ENCODE measurements around the gene SPDYE3.
"Not testable (repeated sequence)": the region's sequence is repeated elsewhere in the genome, so short reads cannot be mapped to it uniquely, and the experiment has no call there.

The SPDYE3 gene

GRCh38 chr7:100288258-100288657 is 19.2 kb upstream of the SPDYE3 start:
- DNase-seq = not testable (repeated sequence)

- not testable (repeated sequence) for DNase-seq
Observed at GRCh38 chr7:100292162-100292561, 15.3 kb upstream of the SPDYE3 start.

GRCh38 chr7:100295269-100295668 is 12.2 kb upstream of the SPDYE3 start:
- not testable (repeated sequence) for DNase-seq

GRCh38 chr7:100297852-100298631 is 9.5 kb upstream of the SPDYE3 start:
- DNase-seq = not testable (repeated sequence)

GRCh38 chr7:100298632-100298895 is 8.9 kb upstream of the SPDYE3 start:
- DNase-seq = not testable (repeated sequence)

GRCh38 chr7:100304526-100304925 is 3.0 kb upstream of the SPDYE3 start:
- DNase-seq = not testable (repeated sequence)

GRCh38 chr7:100318329-100318728 is 10.8 kb downstream of the SPDYE3 start:
- DNase-seq = not testable (repeated sequence)

GRCh38 chr7:100321648-100322047 is 14.1 kb downstream of the SPDYE3 start:
- not testable (repeated sequence) for DNase-seq

GRCh38 chr7:100324194-100324593 is 16.7 kb downstream of the SPDYE3 start:
- DNase-seq = not testable (repeated sequence)

- not testable (repeated sequence) for DNase-seq
Observed at GRCh38 chr7:100325671-100326070, 18.2 kb downstream of the SPDYE3 start.

GRCh38 chr7:100326914-100327313 is 19.4 kb downstream of the SPDYE3 start:
- DNase-seq = not testable (repeated sequence)

GRCh38 chr7:100335566-100336466 is 28.3 kb downstream of the SPDYE3 start:
- peak; percentile 55 to 73 (median 70) for DNase-seq

GRCh38 chr7:100338083-100338696 is 30.7 kb downstream of the SPDYE3 start:
- DNase-seq = not testable (repeated sequence)

GRCh38 chr7:100341286-100341685 is 33.8 kb downstream of the SPDYE3 start:
- not testable (repeated sequence) for DNase-seq

- no peak for DNase-seq
Observed at GRCh38 chr7:100342765-100343164, 35.3 kb downstream of the SPDYE3 start.

GRCh38 chr7:100344124-100344559 is 36.6 kb downstream of the SPDYE3 start:
- DNase-seq = not testable (repeated sequence)

GRCh38 chr7:100344560-100345287 is 37.2 kb downstream of the SPDYE3 start:
- peak; percentile 29 to 54 (median 37) for DNase-seq

- DNase-seq = peak in 3 of 4 experiments; percentile 16 to 64 (median 21)
Observed at GRCh38 chr7:100345288-100345672, 37.8 kb downstream of the SPDYE3 start.

GRCh38 chr7:100346921-100347320 is 39.4 kb downstream of the SPDYE3 start:
- no peak for DNase-seq

- DNase-seq = no peak
Observed at GRCh38 chr7:100348805-100349204, 41.3 kb downstream of the SPDYE3 start.

- no peak for DNase-seq
Observed at GRCh38 chr7:100349757-100350156, 42.3 kb downstream of the SPDYE3 start.

- DNase-seq = no peak
Observed at GRCh38 chr7:100351657-100352058, 44.2 kb downstream of the SPDYE3 start.
